HG02981 (cell line): ENCODE measurements around the gene ALK.

Source experiments
- ATAC-seq: cut with Tn5 transposase; IDR thresholded peaks from one replicate; pipeline ENCODE4 v1.9.1; 2021; ENCODE audit warnings: mild to moderate bottlenecking, moderate library complexity; ENCODE audit not compliant: unreplicated experiment

Gene ALK

GRCh38 chr2:29186817-29187216 is 734.6 kb downstream of the ALK start:
- ATAC-seq = no peak

GRCh38 chr2:29184531-29184930 is 736.9 kb downstream of the ALK start:
- no peak for ATAC-seq

DNA sequence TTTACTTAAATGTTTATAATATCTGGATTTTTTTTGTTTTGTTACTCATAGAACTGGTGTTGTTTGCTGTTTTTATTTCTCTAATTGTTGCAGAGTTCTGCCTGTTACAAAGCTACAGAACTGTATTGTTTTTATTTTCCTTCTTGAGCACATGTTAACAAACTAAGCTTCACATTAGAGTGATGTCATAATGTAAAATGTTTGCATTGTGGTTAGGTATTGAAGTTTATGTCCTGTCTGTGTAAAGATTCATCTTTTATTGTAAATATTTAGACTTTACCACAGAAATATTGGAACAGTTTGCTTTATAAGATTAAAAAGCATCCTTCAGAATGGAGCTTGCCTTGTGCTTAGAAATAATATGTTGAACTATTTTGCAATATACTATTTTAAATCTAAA is 738.5 kb downstream of the ALK start:
- ATAC-seq = no peak

DNA sequence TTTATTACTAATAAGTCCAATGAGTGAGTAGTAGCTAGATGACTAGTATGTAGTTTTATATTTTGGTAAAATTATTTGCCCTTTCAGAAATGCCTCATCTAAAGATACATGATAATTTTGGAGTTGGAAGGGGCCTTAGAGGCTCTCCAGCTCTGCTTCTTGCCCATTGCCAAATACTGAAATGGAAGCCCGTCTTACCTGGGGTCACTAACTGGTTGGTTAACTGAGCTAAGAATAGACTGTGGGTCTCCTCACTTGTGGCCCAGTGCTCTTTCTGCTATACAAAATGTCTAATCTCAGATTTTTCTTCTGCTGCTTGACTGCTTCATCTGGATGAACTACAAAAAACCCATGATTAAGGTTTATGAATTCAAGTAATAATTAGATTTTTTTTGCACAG is 739.1 kb downstream of the ALK start:
- no peak for ATAC-seq

DNA sequence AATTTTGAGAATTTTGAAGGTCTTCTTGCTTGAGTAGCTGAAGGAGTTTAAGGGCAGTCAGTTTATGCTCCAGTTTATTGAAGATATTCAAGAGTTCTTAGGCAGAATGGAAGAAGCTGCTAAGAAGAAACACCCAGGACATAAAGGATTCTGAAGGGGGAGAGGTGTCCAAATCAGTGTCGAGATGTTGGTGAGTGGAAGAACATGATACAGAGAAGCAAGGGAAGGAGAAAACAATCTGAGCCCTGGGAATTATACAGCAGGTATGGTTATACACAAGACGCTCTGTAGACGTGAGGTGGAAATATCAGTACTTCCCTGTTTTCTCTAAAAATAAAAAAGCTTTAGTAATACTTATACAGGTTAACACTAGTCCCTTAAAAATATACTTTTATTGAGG is 746.0 kb downstream of the ALK start:
- ATAC-seq = no peak

GRCh38 chr2:29174937-29175336 is 746.4 kb downstream of the ALK start:
- ATAC-seq = no peak

GRCh38 chr2:29166242-29167039 is 754.9 kb downstream of the ALK start:
- no peak for ATAC-seq

DNA sequence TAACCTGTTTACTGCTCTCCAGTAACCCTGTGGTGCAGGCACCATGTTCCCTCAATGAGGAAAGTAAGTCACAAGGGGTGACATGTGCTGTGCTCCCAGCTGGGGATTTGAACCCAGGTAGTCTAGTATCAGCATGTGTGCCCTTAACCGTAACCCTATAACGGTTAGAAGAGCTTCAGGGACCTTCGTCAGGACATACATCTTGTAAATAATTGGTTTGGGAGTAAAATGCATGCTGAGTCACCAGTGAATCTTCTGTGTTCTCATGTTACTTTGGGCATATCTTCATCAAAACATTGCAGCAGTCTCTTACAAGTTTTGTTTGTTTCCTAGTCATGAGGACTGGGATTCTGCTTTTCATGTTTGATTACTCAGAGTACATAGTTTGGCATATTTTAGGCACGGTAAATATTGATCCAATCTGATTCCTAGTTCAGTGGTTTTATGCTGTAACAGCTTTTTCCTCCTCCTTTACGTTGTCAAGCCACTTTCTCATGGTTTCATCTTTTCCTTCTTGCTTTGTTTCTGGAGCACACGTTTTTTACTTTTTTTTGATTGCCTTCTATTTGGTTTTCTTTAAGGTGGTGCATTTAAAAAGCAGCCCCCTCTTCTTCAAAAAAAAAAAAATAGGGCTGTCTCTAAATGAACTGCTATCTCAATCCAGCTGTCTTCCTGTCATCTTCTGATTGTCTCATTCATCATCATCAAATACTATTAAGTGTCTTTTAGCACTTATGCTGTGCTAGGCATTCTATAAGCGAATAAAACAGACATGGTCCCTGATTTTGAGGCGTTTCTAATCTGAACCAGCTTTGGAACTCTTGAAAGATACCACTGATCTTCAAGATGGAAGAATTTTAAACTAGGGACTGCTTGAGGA is 755.8 kb downstream of the ALK start:
- no peak for ATAC-seq

- no peak for ATAC-seq
These were observed 757.1 kb downstream of the ALK start for GRCh38 chr2:29164091-29164846.

GRCh38 chr2:29162204-29162928 is 759.0 kb downstream of the ALK start:
- ATAC-seq = no peak

DNA sequence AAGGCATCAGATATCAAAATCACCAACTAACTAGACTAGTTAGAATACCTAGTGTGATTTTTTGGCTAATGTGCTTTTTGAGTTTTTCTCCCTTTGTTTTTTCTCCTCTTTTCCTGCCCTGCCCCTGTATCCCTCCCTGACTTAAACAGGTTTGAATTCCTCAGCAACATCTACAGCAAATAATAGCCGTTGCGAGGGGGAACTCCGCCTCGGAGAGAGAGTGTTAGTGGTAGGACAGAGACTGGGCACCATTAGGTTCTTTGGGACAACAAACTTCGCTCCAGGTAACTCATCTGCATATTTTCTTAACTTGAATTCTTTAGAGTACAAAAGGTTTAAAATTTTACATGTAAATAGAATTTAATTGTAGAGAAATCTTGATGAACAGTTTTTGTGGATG is 761.2 kb downstream of the ALK start:
- no peak for ATAC-seq

DNA sequence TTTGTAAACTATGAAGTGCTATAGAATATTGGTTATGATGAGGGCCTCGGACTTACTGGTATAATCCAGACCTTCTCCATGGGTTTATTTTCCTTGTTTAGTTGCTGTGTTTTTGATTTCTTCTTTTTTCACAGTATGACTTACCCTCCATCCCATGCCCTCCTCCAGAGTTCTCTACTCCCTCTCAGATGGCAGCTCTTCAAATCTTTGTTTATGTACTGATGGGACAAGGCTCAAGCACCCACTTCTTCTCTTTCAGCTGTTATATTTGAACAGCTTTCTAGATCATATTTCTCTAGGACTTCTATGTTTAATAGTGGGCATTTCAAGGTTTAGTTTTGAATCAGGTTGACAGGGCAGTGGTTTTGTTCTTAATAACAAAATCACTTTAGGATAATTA is 762.3 kb downstream of the ALK start:
- no peak for ATAC-seq

GRCh38 chr2:29157131-29157530 is 764.3 kb downstream of the ALK start:
- no peak for ATAC-seq

- no peak for ATAC-seq
These were observed 765.8 kb downstream of the ALK start for GRCh38 chr2:29155578-29155977.

GRCh38 chr2:29154610-29155009 is 766.8 kb downstream of the ALK start:
- ATAC-seq = no peak

DNA sequence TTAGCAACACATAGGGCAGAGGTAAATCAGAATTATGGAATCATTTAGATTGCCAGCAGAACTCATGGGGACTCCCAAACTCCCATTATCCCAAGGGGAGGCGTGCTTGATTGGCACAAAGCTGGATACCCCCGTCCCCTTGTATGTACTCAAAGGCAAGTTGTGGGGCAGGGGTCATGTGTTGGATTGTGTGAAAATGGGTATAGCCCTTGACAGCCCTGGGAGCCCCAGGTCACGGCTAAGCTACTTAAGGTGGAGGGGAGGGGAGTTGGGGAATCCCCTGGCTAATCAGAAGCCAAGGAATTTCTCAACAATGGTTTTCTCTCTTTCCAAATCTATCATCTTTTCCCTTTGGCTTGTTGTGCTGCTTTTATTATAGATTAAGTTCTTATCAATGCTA is 773.4 kb downstream of the ALK start:
- ATAC-seq = no peak

- no peak for ATAC-seq
These were observed 775.2 kb downstream of the ALK start for GRCh38 chr2:29146197-29146596.

DNA sequence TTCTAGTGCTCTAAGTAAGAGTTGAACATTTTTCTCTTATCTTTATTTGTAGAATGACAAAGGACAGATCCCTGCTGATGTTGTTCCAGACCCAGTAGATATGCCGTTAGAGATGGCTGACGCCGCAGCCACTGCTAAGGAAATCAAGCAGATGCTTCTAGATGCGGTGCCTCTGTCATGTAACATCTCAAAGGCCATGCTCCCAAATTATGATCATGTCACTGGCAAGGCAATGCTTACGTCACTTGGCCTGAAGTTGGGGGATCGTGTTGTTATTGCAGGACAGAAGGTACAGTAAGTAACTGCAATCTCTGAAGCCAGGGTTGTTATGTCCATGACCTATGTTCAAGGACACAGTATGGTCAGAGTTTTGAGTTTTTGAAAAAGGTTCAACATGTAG is 777.7 kb downstream of the ALK start:
- no peak for ATAC-seq
